ENCODE data around the gene MAP3K9.

DNA sequence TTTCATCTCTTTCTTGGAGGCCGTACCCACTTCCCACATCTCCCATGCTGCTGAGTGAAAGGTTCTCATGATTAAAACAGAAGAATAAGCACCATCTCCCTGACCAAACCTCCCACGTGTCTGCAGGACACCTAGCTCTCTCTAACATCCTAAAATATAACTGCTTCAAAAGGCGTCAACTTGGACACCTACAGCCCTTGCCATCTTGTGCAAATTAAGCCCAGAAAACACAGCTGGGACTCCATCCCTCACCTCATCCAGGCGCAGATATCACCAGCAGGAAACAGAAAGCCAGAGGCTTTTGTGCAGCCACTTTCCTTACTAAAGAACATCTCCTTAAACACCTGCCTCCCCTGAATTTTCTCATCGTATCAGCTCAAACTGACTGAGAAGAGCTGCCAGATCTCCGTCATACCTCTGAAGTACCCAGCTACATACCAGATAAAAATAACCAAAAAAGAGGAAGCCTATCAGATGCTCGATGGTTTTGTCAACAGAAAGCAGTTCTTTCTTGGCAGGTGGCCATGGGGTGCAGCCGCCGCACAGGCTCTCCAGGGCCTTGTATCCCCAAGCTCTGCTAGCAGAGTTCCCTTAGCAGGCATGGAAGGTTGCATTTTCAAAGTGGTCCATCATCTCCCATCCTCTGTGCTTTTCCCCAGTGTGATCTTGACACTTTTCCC, 28.8 kb downstream of the MAP3K9 start:
- TF ChIP-seq CTCF (conservative IDR thresholded peaks at IDR 0.05) = no peak
- TF ChIP-seq EZH2 (IDR thresholded peaks at IDR 0.05; ENCODE audit: low read depth) = no peak

All from PC-9 (cell line).